Skeletal muscle satellite cell (primary cell): ENCODE measurements around the gene ACSF3.
A peak's percentile ranks its signal among the peaks of the same experiment; 100 is the strongest.

ENCODE experiments used
- H3K27me3 ChIP-seq: 2 replicates; pipeline ENCODE4 v1.7.0; 2013; ENCODE audit warnings: low read length; ENCODE audit not compliant: control insufficient read depth, insufficient read depth
- H3K36me3 ChIP-seq: 2 replicates; pipeline ENCODE4 v1.7.0; 2013; ENCODE audit warnings: mild to moderate bottlenecking, control low read depth, low read length; ENCODE audit not compliant: insufficient read depth
- H3K4me1 ChIP-seq: 2 replicates; pipeline ENCODE4 v1.7.0; 2013; ENCODE audit warnings: low read length; ENCODE audit not compliant: control insufficient read depth, insufficient read depth
- H3K4me2 ChIP-seq: 2 replicates; pipeline ENCODE4 v1.7.0; 2013; ENCODE audit warnings: mild to moderate bottlenecking, low read length
- H3K4me3 ChIP-seq: 2 replicates; pipeline ENCODE4 v1.7.0; 2013; ENCODE audit warnings: low read length
- H3K9ac ChIP-seq: 2 replicates; pipeline ENCODE4 v1.7.0; 2013; ENCODE audit warnings: mild to moderate bottlenecking, low read depth, low read length, moderate library complexity
- H3K9me3 ChIP-seq: replicated peaks from 2 replicates; pipeline ENCODE4 v1.7.0; 2013; ENCODE audit warnings: mild to moderate bottlenecking, control low read depth, low read length

ACSF3 gene

DNA sequence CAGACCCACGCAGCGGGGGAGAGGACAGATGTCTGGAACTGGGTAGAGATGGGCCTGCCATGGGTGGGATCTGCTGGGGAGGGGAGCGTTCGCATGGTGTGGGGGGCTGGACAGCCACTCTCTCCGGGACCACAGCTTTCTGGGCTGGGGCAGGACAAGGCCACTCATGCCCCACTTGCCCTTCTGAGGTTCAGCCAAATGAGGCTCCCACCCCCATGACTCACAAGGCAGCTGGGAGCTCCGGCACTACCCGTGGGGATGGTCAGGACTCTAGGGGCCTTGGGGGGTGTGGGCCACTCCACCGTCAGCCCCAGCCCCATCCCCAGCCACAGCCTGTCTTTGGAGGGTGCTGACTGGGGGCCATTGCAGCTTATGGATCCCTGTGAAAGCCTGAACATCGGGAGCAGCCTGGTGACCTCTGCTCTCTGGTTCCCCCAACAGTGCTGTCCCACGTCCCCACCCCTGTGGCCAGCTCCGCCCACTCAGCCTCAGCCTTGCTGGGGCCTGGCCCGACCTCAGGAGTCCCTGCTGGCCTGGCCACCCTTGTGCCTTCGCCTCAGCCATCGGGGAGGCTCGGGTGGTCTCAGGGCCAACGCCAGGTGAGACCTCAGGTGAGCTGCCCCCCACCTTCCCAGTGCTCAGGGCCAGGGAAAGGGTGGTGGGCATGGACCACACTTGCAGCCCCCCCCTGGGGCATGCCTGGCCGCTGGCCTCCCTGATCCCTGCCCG lies 73.2 kb downstream of the ACSF3 start:
- Histone ChIP-seq H3K27me3 (no peaks in the 10 kb centered on the region), H3K9me3 (no peaks in the 10 kb centered on the region), H3K36me3 (no peaks in the 10 kb centered on the region), H3K4me1 (peaks cover 13% of the 10 kb centered on the region), H3K4me2 (peak overlapping the region; percentile 70), H3K9ac (peak overlapping the region; percentile 22), H3K4me3 (peak overlapping the region; percentile 47)

DNA sequence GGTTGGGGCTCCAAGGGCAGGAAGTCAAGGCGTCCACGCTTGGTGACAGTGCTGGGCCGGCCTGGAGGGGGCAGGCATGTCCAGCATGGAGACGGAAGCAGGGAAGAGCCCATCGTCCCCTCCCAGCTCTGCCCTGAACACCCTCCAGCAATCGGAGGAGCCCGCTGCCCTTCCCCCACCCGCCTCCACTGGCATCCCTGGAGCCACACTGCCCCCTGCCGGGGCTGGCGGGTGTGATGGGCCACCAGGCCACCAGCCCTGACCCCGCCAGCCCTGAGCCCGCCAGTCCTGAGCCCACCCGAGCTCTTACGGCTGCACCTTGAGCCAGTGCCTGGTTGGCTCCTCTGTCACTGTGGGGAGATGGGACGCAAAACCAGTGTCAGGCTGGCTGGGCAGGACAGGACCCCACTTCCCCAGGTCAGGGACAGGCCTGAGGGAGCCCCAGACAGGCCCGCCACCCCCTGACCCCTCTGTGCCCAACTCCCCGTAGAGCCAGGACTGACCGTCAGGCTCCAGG lies 73.8 kb downstream of the ACSF3 start:
- Histone ChIP-seq H3K27me3 (no peaks in the 10 kb centered on the region), H3K4me1 (peaks cover 16% of the 10 kb centered on the region), H3K36me3 (no peaks in the 10 kb centered on the region), H3K4me3 (peak overlapping the region; percentile 47), H3K9me3 (no peaks in the 10 kb centered on the region), H3K4me2 (peak overlapping the region; percentile 70), H3K9ac (peak overlapping the region; percentile 22)

DNA sequence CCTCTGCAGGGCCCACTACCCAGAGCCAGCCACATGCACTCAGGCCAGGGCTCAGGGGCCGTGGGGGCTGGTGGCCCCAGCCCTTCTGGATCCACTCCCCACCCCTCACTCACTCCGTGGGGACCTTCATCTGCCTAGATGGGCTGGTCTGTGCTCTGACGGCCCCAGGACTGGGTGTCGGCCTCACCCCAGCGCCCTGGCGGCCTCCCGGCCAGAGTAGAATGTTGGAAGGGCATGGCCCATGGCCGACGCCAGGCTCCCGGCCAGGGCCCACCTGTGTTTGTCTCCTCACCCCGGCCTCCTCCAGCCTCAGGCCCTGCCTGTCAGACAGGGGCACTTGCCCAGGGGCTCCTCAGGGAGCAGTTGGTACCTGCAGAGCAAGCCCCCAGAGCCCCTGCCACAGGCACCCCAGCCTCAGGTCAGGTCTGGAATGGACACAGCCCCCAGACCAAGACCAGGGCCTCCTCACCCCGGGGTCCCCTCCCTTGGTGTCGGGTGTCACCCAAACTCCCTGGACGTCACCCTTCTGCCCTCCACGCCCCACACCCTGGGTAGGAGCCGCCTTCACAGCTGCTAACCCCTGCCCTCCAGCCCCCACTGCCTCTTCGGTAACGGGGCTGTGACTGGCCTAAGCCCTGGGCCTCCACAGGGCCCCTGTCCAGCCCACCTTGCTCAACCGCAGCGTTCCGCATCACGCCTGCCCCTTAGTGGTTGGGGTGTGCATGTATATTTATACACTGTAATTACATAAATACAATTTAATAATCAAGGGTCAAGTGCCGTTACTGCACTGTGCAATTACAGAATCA lies 74.9 kb downstream of the ACSF3 start:
- no peak overlapping the region for H3K4me3 ChIP-seq
- H3K4me2 ChIP-seq = no peak overlapping the region
- no peak overlapping the region for H3K9ac ChIP-seq
- H3K27me3 ChIP-seq = no peaks in the 10 kb centered on the region
- no peaks in the 10 kb centered on the region for H3K9me3 ChIP-seq
- peaks cover 26% of the 10 kb centered on the region for H3K4me1 ChIP-seq
- no peaks in the 10 kb centered on the region for H3K36me3 ChIP-seq

DNA sequence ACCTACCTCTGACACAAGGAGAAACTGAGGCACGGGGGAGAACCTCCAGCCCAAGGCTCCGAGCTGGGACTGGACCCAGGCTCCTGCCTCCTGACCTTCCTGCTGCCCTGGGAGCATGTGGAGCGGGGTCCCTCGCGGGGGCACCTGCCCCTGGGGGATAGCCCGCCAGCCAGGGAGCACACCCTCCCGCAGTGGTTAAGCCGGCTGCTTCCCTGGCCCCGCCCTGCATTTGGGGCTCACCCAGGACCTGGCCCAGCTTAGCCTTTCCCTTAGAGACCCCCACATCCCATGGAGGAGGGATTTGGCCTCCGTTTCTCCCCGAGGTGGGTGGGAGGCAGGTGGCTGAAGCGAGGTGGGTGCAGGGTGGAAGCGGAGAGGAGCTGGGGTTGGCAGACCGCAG lies 76.1 kb downstream of the ACSF3 start:
- Histone ChIP-seq H3K27me3 (no peaks in the 10 kb centered on the region), H3K4me1 (peaks cover 37% of the 10 kb centered on the region), H3K9me3 (no peaks in the 10 kb centered on the region), H3K4me3 (no peak overlapping the region), H3K9ac (no peak overlapping the region), H3K4me2 (no peak overlapping the region), H3K36me3 (no peaks in the 10 kb centered on the region)

DNA sequence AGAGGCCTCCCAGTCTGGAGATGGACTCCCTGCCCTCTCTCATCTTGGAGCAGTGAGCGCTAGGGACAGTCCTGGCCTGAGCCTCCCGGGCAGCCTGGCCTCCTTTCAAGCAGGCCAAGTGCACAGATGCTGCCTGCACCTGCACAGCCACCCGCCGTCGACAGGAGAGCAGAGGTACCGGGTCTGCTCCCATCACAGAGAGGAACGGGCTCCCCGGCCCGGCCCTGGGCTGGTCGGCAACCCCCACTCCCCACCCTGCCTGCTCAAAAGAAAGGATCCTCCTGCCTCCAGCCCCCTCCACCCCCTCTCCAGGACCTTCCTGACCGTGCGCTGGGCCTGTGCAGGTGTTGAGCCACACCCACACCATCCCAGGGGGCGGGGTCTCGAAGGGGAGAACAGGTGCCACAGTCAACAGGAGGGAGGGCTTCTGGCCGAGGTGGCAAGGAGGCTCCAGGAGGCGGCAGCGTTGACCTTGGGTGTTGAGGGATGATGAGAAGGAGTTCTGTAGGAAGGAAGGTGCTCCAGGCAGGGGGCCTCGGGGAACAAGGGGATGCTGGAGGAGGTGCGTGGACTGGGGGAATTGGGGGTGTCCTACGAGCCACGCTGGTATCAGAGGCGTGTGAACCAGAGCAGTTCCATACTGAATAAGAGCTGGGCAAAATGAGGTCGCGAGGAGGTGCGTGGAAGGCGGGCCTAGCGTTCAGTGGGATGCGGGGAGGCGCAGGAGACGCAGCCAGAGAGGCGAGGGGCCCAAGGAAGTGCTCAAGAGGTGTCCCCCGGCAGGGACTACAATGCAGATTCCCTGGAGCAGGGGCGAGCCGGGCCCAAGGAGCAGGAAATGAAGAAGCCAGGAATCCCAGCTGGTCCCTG lies 76.9 kb downstream of the ACSF3 start:
- Histone ChIP-seq H3K9me3 (no peaks in the 10 kb centered on the region), H3K4me1 (peaks cover 45% of the 10 kb centered on the region), H3K36me3 (no peaks in the 10 kb centered on the region), H3K27me3 (no peaks in the 10 kb centered on the region), H3K4me3 (no peak overlapping the region), H3K9ac (no peak overlapping the region), H3K4me2 (peak overlapping the region; percentile 69)

DNA sequence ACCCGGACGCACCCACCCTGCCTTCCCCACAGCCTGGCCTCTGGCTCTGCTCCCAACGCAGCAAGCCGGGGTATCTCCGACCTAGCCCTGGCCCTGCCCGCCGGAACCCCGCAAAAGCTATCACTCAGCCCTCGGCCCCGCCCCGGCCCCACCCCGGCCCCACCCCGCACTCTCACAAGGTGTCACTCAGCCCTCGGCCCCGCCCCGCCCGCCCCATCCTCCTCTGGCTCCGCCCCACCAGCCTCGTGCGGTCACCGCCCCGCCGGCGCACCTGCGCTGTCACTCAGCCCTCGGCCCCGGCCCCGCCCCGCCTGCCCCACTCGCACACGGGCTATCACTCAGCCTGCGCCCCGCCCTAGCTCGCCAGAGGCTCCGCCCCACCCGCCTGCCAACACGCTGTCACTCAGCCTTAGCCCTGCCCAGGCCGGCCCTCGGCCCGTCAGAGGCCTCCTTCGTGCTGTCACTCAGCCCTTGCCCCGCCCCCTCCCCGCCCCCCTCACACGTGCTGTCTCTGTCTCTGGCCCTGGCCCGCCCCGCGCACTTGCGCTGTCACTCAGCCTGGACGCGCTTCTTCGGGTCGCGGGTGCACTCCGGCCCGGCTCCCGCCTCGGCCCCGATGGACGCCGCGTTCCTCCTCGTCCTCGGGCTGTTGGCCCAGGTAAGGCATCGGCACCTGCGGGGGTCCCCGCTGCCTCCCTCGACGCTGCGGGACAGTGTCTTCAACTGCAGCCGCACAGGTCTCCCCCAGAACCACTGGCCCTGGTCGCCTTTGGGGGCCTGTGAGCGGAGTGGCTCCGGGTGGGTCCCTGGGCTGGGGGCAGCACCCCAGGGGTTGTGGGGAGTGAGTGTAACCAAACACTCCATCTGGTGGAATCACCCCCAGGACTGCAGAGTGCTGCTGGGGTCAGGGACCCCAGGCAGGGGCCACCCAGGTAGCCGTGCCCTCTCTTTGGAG lies 77.8 kb downstream of the ACSF3 start, which contains the start of gene CDH15:
Gene CDH15, plus strand, starts transcription at position 533 of the 955 bp plus-strand sequence. Its CDS starts 84 bp downstream, at position 617.
- Histone ChIP-seq H3K9ac (peak within 1 kb of the TSS; percentile 85), H3K27me3 (no peaks in the 10 kb centered on the region), H3K9me3 (no peaks in the 10 kb centered on the region), H3K4me3 (peak within 1 kb of the TSS; percentile 81), H3K4me1 (peaks cover 54% of the 10 kb centered on the region), H3K36me3 (no peaks in the 10 kb centered on the region), H3K4me2 (peak within 1 kb of the TSS; percentile 90)

DNA sequence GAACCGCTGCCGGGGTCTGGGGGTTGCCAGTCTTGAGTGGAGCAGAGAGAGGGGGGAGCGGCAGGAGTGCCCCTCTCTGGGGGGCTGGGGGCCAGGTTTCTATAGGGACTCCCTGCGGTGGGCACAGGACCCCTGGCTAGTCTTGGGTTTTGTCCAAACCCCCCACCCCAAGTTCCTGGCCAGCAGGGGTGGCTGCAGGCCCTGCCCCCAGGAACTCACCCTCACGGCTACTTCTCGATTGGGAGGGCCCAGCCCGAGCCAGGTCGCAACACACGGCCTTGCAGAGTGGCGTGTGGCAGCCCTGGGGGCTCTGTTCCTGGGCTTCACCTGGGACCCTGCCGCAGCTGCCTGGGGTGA lies 78.5 kb downstream of the ACSF3 start:
- Histone ChIP-seq H3K4me2 (peak overlapping the region; percentile 90), H3K4me1 (peaks cover 48% of the 10 kb centered on the region), H3K4me3 (peak overlapping the region; percentile 81), H3K9ac (peak overlapping the region; percentile 85), H3K27me3 (no peaks in the 10 kb centered on the region), H3K36me3 (no peaks in the 10 kb centered on the region), H3K9me3 (no peaks in the 10 kb centered on the region)

DNA sequence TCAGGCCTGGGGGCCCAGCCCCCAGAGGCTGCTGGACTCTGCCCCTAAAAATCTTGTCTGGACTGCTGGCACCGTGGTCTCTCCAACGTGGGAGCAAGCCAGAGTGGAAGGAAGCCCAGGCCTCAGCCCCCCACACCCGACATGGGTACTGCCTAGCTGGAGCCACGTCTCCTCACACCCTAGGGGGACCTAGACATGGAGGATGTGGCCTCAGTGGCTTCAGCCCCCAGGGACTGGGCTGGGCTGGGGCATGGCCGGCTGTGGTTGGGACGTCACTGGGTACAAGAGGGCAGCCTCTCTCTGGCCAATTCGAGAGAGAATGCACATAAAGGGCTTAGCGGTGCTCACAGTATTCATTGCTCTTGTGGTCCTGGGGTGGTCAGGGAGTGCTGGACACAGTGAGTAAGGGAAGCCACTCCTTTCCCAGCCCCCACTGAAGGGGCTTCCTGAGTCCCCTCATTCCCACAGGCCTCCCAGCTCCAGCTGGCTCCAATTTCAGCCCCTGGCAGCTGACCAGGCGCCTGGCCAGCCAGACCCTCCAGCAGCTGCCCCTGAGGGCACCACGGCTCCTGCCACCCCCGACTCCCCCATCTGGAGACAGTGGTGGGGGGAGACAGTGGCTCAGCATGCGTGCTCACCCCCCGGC lies 79.0 kb downstream of the ACSF3 start:
- Histone ChIP-seq H3K4me1 (peaks cover 45% of the 10 kb centered on the region), H3K4me3 (peak overlapping the region; percentile 81), H3K36me3 (no peaks in the 10 kb centered on the region), H3K27me3 (no peaks in the 10 kb centered on the region), H3K9ac (peak overlapping the region; percentile 85), H3K4me2 (peak overlapping the region; percentile 90), H3K9me3 (no peaks in the 10 kb centered on the region)

DNA sequence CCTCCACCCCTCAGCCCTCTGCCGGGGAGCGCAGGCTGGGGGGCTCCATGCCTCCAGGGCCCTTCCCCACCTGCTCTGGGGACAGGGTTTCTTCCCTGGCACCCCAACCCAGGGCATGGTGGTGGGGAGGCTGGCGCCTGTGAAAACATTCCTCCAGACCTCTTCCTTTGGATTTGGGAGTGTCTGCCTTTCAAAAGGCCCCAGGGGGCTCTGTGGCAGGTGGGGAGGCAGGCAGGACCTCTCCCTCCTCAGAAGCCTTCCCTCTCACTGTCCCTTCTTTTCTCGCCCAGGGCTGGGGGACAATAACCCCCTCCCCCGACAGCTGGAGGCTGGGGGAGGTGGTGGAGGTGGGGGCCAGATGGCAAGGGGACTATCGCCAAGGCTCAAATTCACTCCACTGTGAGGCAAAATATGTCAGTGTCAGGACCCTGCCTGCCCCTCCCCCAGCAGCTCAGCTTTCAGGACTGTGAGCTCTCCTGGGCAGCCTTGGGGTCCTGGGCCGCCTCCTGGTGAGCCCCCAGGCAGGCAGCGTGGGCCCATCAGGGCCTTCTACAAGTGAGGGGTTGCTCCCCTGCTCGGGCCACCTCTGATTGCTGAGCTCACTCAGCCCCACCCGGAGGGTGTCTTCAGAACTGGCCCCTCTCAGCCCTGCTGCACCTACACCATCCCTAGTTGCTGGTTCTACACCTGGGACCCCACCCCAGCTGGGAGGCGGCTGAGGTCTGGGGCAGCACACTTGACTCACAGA lies 79.7 kb downstream of the ACSF3 start:
- H3K27me3 ChIP-seq = no peaks in the 10 kb centered on the region
- H3K9ac ChIP-seq = peak overlapping the region; percentile 85
- peaks cover 45% of the 10 kb centered on the region for H3K4me1 ChIP-seq
- peak overlapping the region; percentile 90 for H3K4me2 ChIP-seq
- peak overlapping the region; percentile 81 for H3K4me3 ChIP-seq
- no peaks in the 10 kb centered on the region for H3K9me3 ChIP-seq
- no peaks in the 10 kb centered on the region for H3K36me3 ChIP-seq
